T-helper 1 cell treated with Interleukin-12 subunit alpha and Interleukin-12 subunit beta and Interleukin-4 antibody, amounts not matched to agents 30 μg/mL and 1 μg/mL, for 36 hours (primary cell): Measurements from ENCODE around the gene LRPAP1.
"Not testable (repeated sequence)": the region's sequence is repeated elsewhere in the genome, so short reads cannot be mapped to it uniquely, and the experiment has no call there.

Experiments used
- H3K27ac Mint-ChIP-seq: one replicate; pipeline ENCODE4 v1.8.0; 2021; ENCODE audit warnings: mild to moderate bottlenecking, mixed read lengths
- H3K27me3 Mint-ChIP-seq: one replicate; pipeline ENCODE4 v1.8.0; 2021; ENCODE audit warnings: low read depth, mixed read lengths
- H3K36me3 Mint-ChIP-seq: one replicate; pipeline ENCODE4 v1.8.0; 2021; ENCODE audit warnings: low read depth, mixed read lengths
- H3K4me1 Mint-ChIP-seq: one replicate; pipeline ENCODE4 v1.8.0; 2021; ENCODE audit warnings: low read depth, mixed read lengths
- H3K4me3 Mint-ChIP-seq: one replicate; pipeline ENCODE4 v1.8.0; 2021; ENCODE audit warnings: mild to moderate bottlenecking, moderate library complexity, mixed read lengths
- H3K9me3 Mint-ChIP-seq: one replicate; pipeline ENCODE4 v1.8.0; 2021; ENCODE audit warnings: mixed read lengths

The LRPAP1 gene

DNA sequence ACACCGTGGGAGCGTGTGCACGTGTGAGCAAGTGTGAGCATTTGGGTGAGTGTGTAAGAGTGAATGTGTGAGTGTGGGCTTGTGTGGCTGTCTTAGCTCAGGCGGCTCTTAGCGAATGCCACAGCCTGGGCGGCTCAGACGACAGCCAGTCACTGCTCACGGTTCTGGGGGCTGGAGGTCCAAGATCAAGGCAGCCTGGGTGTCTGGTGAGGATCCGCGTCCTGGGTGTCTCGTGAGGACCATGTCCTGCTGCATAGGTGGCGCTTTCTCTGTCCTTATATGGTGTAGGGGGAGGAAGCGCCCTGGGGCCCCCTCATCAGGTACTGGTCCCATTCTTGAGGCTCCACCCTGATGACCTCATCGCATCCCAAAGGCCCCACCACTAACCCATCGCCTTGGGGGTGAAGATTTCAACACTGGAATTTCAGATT, 64.6 kb downstream of the LRPAP1 start:
- no peaks in the 10 kb centered on the region for H3K9me3 Mint-ChIP-seq
- no peaks in the 10 kb centered on the region for H3K36me3 Mint-ChIP-seq
- peaks cover 6% of the 10 kb centered on the region for H3K27me3 Mint-ChIP-seq
- H3K27ac Mint-ChIP-seq, result no peak overlapping the region
- H3K4me3 Mint-ChIP-seq, result no peak overlapping the region
- H3K4me1 Mint-ChIP-seq, result no peaks in the 10 kb centered on the region

GRCh38 chr4:3466691-3467600, 65.3 kb downstream of the LRPAP1 start:
- H3K36me3 Mint-ChIP-seq, result no peaks in the 10 kb centered on the region
- peaks cover 9% of the 10 kb centered on the region for H3K27me3 Mint-ChIP-seq
- H3K9me3 Mint-ChIP-seq, result no peaks in the 10 kb centered on the region
- no peaks in the 10 kb centered on the region for H3K4me1 Mint-ChIP-seq
- no peak overlapping the region for H3K27ac Mint-ChIP-seq
- no peak overlapping the region for H3K4me3 Mint-ChIP-seq

DNA sequence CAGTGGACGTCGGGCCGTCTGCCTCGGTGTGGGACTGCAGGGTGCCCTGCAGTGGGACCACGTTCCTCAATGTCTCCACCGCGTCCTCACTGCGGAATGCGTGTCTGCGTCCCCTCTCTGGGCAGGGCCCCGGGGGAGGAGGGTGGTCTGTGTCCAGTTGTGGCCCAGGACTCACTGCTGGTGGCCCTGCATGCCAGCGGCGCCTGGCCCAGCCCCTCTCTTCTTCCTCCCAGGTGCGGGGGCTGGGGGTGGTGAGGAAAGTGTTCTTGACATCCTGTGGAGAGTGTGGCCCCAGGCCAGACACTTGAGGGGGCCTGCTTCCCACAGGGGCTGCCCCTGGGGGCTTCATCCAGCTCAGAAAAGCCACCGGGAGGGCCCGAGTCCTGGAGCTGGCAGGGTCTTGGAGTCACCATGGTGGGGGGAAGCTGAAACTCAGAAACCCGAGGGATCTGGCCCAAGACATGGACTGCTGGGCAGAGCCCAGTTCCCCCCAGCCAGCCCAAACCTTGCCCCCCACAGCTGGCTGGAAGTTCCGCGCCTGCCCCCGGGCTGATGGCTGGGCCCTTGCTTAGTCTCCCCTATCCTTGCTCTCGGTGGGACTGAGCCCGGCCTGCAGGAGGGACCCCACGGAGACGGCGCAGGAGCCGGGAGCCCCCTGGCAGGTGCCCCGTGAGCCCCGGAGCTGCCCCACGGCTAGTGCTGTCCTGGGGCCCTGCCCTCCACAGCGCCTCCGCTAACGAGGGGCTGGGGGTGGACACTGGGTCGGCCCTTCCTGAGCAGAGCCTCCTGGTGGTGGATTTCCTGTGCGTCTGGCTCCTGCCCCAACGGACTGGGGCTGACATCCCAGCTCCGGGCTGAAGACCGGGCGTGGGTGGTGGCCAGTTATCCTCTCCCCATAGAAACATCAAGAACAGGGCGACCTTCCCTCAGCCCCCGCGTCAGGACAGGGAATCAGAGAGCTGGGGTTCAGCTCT, 66.2 kb downstream of the LRPAP1 start:
- H3K27ac Mint-ChIP-seq, result no peak overlapping the region
- H3K4me1 Mint-ChIP-seq, result no peaks in the 10 kb centered on the region
- no peak overlapping the region for H3K4me3 Mint-ChIP-seq
- H3K27me3 Mint-ChIP-seq, result peaks cover 9% of the 10 kb centered on the region
- H3K36me3 Mint-ChIP-seq, result no peaks in the 10 kb centered on the region
- no peaks in the 10 kb centered on the region for H3K9me3 Mint-ChIP-seq

GRCh38 chr4:3464911-3465697, 67.1 kb downstream of the LRPAP1 start:
- Mint-ChIP-seq H3K9me3 (no peaks in the 10 kb centered on the region), H3K27ac (no peak overlapping the region), H3K4me1 (no peaks in the 10 kb centered on the region), H3K36me3 (no peaks in the 10 kb centered on the region), H3K27me3 (peaks cover 9% of the 10 kb centered on the region), H3K4me3 (no peak overlapping the region)

DNA sequence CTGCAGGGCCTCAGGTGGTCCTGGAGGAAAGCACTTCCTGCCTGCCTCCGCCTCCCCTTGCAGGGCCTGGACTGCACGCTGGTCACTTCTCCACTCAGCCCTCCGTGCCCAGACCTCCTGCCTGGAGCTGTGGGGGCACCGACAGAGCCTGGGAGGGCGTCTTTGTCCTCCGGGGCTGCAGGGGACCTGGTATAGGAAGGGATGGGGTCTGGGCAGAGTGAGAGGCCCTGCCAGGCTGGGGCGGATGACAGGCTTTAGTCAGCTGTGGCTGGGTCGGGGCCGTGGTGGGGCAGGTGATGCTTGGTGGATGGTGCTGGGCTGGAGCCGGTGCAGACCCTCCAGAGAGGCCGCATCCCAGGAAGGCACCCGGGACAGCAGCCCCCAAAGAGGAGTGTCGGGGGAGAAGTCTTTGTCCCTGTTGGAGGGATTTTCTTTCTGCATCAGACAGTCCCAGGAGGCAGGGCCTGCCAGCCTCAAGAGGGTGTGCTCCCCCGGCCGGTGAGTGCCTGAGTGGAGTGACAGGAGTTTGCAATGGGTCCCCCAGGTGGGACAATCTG, 67.8 kb downstream of the LRPAP1 start:
- Mint-ChIP-seq H3K4me1 (no peaks in the 10 kb centered on the region), H3K27me3 (peaks cover 9% of the 10 kb centered on the region), H3K4me3 (no peak overlapping the region), H3K27ac (no peak overlapping the region), H3K9me3 (no peaks in the 10 kb centered on the region), H3K36me3 (no peaks in the 10 kb centered on the region)

DNA sequence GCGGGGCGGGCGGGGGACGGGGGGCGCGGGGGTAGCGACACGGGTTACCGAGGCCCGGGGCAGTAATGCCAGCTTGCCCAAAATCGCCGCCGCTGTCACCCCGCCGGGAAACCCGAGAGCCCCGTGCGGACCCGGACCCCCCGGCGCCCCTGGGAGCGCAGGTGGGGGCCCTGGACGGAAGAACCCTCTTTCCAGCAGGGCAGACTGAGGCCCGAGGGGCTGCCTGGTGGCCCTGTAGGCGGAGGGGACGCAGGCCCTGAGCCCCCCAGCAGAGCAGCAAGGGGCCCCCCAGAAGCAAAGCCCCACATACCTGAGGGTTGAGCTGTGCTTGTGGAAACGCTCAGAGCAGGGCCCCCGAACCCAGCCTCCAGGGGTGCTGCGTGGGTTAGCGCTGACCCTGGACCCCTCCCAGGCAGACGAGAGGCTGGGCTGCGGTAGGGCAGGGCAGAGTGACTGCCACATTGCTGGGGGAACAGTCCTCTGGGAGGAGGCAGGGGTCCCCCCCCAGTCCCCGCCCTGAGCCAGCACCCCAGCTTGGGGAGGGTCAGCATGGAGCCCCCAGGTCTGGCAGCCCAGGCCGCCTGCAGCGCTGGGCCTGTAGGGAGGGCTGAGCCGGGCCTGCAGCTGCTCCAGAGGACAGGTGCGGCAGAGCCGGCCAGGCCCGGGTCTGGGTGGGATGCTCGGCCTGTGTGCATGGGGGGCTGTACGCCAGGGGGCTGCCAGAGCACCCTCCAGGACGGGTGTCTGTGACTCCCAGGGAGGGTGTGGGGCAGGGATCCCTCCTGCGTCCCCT, 68.5 kb downstream of the LRPAP1 start:
- Mint-ChIP-seq H3K4me3 (no peak overlapping the region), H3K27me3 (peaks cover 9% of the 10 kb centered on the region), H3K27ac (no peak overlapping the region), H3K9me3 (no peaks in the 10 kb centered on the region), H3K4me1 (no peaks in the 10 kb centered on the region), H3K36me3 (no peaks in the 10 kb centered on the region)

GRCh38 chr4:3462790-3463415, 69.3 kb downstream of the LRPAP1 start, which contains the start of gene DOK7:
DOK7 (plus strand) TSS chr4:3463306; CDS start chr4:3463376, 70 bp downstream.
- H3K4me1 Mint-ChIP-seq, result no peaks in the 10 kb centered on the region
- no peaks in the 10 kb centered on the region for H3K36me3 Mint-ChIP-seq
- H3K4me3 Mint-ChIP-seq, result no peak within 1 kb of the TSS
- no peaks in the 10 kb centered on the region for H3K9me3 Mint-ChIP-seq
- H3K27me3 Mint-ChIP-seq, result peaks cover 9% of the 10 kb centered on the region
- no peak within 1 kb of the TSS for H3K27ac Mint-ChIP-seq

DNA sequence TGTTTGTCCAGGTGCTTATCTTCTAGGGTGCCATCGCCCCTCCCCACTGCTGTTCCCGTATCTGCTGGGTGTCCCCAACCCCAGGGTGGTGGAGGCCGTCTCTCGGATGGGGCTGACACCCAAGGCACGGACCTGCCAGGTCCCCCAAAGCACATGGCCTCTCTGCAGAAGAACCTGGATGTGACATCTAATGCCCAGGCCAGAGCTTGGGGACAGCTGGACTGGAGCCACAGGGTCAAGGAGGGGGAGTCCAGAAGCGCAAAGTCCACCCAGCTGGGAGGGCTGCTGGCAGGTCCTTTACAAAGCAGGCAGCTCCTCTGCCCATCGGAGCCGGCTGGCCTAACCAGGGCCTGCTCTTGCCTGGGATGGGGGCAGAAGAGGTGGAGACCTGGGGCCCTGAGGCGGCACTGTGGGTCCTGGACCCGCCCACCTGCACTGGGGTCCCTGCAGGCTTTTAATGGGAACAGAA, 69.9 kb downstream of the LRPAP1 start:
- no peak overlapping the region for H3K27ac Mint-ChIP-seq
- H3K36me3 Mint-ChIP-seq, result no peaks in the 10 kb centered on the region
- no peak overlapping the region for H3K4me3 Mint-ChIP-seq

DNA sequence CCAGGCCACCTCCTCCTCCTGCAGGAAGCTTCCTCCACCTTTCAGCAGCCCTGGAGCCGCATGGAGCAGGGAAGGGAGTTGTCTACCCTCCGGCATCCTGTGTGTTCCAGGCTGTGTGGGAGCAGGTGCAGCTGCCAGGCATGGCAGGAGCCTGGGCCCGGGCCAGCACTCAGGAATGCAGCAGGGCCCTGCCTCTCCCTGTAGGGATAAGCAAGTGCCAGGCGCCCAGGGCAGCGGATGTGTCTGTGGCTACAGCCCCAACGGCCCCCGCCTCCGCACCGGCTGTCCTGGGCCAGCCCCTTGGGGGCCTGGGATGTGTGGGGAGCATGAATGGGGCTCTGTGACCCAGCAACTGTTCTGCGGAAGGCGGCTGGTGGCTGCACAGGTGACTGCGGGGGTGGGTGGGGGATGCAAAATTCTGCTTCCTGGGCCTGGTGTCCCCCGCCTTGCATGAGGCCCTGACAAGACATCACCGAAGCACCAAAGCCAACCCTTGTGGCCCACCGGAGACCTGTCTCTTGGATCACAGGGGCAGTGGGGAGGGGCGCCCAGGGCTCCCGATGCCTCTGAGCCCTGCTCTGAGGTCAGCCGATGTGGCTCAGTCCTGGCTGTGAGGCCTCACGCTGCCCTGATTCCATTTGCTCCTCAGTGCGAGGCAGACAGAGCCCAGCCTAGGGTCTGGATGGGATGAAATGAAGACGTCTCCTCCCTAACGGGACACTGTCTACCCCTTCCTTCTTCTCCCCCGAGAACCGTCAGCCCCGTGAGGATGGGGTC, 70.5 kb downstream of the LRPAP1 start:
- Mint-ChIP-seq H3K27me3 (peaks cover 9% of the 10 kb centered on the region), H3K27ac (no peak overlapping the region), H3K36me3 (no peaks in the 10 kb centered on the region), H3K4me3 (no peak overlapping the region), H3K9me3 (no peaks in the 10 kb centered on the region), H3K4me1 (no peaks in the 10 kb centered on the region)

More for the DNA sequence above, 69.9 kb downstream of the LRPAP1 start:
- H3K4me1 Mint-ChIP-seq, result no peaks in the 10 kb centered on the region
- no peaks in the 10 kb centered on the region for H3K9me3 Mint-ChIP-seq
- H3K27me3 Mint-ChIP-seq, result peaks cover 9% of the 10 kb centered on the region

DNA sequence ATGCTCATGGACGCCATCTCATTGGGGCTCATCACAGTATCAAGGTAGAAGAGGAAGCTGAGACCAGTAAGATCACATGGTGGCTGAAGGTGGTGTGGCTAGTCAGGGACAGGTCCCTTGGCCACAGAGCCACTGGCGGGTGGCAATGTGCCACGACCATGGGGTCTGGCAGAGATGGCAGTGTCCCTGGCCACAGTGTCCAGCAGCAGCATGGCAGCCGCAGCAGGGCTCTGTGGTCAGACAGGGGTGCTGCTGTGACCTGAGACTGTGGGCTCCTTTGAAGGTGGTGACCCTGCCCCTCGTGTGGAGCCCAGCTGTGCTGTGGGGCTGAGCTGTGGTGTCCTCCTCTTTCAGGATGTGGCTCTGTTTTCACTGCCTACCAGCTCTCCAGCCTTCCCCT, 71.3 kb downstream of the LRPAP1 start:
- Mint-ChIP-seq H3K27ac (no peak overlapping the region), H3K36me3 (no peaks in the 10 kb centered on the region), H3K4me3 (no peak overlapping the region), H3K9me3 (peaks cover under 1% of the 10 kb centered on the region), H3K4me1 (no peaks in the 10 kb centered on the region), H3K27me3 (peaks cover 9% of the 10 kb centered on the region)

DNA sequence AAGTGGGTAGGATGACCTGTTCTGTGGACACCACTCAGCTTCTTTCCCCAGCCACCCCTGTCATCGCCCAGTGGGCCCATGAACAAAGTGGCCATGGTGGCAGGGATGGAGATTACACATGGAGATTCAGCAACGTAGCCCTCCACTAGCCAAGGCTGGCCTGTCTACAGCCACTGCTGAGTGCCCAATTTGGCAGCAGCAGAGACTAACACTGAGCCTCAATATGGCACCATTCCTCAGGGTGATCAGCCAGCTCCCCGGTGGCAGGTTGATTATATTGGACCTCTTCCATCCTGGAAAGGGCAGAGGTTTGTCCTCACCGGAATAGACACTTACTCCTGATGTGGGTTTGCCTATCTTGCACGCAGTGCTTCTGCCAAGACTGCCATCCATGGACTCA, 73.1 kb downstream of the LRPAP1 start:
- H3K27ac Mint-ChIP-seq, H3K36me3 Mint-ChIP-seq, H3K27me3 Mint-ChIP-seq, H3K4me3 Mint-ChIP-seq, H3K4me1 Mint-ChIP-seq: not testable (repeated sequence)
- peaks cover 10% of the 10 kb centered on the region for H3K9me3 Mint-ChIP-seq

- H3K27ac Mint-ChIP-seq, result no peak overlapping the region
- H3K9me3 Mint-ChIP-seq, result peaks cover 10% of the 10 kb centered on the region
- H3K36me3 Mint-ChIP-seq, result no peaks in the 10 kb centered on the region
- H3K4me1 Mint-ChIP-seq, result no peaks in the 10 kb centered on the region
- no peak overlapping the region for H3K4me3 Mint-ChIP-seq
- H3K27me3 Mint-ChIP-seq, result peaks cover 6% of the 10 kb centered on the region
Observed at GRCh38 chr4:3458371-3458770, 73.9 kb downstream of the LRPAP1 start.
